ENCODE results near the gene GRAMD1B.

Gene GRAMD1B

DNA sequence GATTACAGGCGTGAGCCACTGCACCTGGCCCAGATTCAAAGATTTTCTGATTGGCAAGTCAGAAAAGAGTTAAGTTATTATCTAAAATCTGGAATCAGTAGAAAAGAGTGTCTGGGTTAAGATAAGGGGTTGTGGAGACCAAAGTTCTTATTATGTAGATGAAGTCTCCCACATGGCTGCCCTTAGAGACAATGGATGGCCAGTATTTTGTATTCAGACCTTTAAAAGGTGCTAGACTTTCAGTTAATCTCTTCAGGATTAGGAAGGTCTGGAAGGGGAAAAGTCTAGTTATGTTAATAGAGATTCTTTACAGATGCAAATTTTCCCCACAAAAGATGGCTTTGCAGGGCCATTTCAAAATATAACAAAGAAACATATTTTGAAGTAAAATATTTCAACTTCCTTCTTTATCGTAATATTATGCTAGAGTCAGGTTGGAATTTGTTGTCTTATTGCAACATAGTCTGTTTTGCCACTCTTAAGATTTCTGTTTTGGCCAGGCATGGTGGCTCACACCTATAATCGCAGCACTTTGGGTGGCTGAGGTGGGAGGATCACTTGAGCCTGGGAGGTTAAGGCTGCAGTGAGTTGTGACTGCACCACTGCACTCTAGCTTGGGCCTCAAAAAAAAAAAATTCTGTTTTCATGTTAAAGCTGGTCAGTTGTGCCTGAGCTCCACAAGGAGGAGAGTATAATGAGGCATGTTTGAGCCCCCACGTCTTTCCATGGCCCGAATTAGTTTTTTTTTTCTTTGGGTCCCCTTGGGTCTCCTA, 14.0 kb downstream of the GRAMD1B start:
- TF ChIP-seq, protein P1, sequence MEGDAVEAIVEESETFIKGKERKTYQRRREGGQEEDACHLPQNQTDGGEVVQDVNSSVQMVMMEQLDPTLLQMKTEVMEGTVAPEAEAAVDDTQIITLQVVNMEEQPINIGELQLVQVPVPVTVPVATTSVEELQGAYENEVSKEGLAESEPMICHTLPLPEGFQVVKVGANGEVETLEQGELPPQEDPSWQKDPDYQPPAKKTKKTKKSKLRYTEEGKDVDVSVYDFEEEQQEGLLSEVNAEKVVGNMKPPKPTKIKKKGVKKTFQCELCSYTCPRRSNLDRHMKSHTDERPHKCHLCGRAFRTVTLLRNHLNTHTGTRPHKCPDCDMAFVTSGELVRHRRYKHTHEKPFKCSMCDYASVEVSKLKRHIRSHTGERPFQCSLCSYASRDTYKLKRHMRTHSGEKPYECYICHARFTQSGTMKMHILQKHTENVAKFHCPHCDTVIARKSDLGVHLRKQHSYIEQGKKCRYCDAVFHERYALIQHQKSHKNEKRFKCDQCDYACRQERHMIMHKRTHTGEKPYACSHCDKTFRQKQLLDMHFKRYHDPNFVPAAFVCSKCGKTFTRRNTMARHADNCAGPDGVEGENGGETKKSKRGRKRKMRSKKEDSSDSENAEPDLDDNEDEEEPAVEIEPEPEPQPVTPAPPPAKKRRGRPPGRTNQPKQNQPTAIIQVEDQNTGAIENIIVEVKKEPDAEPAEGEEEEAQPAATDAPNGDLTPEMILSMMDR (IDR thresholded peaks at IDR 0.05; ENCODE audit: low read depth, low read length): no peak
- H3K4me1 ChIP-seq: peaks cover 3% of the 10 kb centered on the region; the same call in 1 of the 2 replicates
- no peaks in the 10 kb centered on the region for H3K27me3 ChIP-seq
- no peak for DNase-seq
- H3K4me3 ChIP-seq (ENCODE audit: low read depth, low read length): no peak overlapping the region
- H3K36me3 ChIP-seq: no peaks in the 10 kb centered on the region
- H3K9me3 ChIP-seq: no peaks in the 10 kb centered on the region

DNA sequence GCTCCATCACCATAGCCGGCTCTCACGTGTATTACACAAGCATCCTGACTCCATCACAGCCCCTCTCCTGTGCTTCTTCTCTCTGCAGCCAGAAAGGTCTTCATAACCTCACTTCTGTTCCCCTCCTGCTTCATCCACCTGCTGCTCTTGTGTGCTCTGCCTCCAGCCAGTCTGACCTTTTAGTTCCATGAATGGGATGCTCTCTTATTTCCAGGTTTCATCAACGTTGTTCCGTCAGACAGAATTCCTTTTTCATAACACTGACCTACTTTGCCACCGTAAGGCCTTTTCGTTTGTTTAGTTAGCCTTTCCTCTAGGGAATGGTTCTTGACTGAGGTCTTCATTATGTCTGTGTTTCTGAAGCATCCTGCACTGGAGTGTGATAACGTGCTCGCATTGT, 18.8 kb downstream of the GRAMD1B start:
- TF ChIP-seq, protein P1 (IDR thresholded peaks at IDR 0.05; ENCODE audit: low read depth, low read length): no peak
- no peaks in the 10 kb centered on the region for H3K9me3 ChIP-seq

DNA sequence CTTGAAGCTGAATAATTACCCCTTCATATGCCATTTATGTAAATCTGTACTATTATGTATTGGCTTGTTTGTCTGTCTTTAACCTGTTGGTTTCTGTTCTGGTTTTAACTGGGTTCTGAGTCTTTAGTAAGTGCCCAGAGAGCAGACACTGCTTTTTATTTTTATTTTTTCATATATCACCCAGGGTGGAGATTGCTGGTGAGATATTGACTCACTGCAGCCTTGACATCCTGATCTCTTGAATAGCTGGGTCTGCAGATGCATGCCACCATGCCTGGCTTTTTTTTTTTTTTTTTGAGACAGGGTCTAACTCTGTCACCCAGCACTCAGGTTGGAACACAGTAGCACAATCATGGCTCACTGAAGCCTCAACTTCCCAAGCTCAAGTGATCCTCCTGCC, 19.4 kb downstream of the GRAMD1B start:
- no peak overlapping the region for H3K4me3 ChIP-seq (ENCODE audit: low read depth, low read length)
- H3K4me1 ChIP-seq: peaks cover 10% of the 10 kb centered on the region

More for the DNA sequence above, 18.8 kb downstream of the GRAMD1B start:
- peaks cover 4% of the 10 kb centered on the region for H3K4me1 ChIP-seq
- no peak for DNase-seq
- H3K4me3 ChIP-seq (ENCODE audit: low read depth, low read length): no peak overlapping the region
- no peaks in the 10 kb centered on the region for H3K36me3 ChIP-seq
- no peaks in the 10 kb centered on the region for H3K27me3 ChIP-seq

DNA sequence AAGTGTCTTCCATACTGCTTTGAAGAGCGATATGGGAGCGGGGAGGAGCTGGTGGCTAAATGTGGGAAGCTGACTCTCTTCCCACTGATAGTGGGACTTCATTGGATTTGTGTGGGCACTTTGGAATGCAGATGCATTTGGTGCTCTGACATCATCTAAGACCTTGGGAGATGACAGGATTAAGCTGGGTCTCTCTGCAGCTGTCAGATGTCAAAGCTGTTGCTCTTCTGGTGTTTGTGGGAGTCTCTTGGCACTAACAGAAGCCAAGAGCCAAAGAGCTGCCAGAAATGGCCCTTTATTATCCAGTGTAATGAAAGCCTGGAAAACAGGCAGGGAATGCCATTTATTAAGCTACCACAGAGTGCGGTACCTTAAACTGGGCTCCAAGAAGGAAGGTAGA, 20.6 kb downstream of the GRAMD1B start:
- H3K4me1 ChIP-seq: peaks cover 12% of the 10 kb centered on the region
- no peaks in the 10 kb centered on the region for H3K9me3 ChIP-seq
- TF ChIP-seq, protein P1 (IDR thresholded peaks at IDR 0.05; ENCODE audit: low read depth, low read length): no peak
- no peak for DNase-seq
- H3K36me3 ChIP-seq: no peaks in the 10 kb centered on the region
- no peaks in the 10 kb centered on the region for H3K27me3 ChIP-seq
- no peak overlapping the region for H3K4me3 ChIP-seq (ENCODE audit: low read depth, low read length)

More for the DNA sequence above, 19.4 kb downstream of the GRAMD1B start:
- Histone ChIP-seq H3K36me3 (no peaks in the 10 kb centered on the region), H3K9me3 (no peaks in the 10 kb centered on the region), H3K27me3 (no peaks in the 10 kb centered on the region)
- DNase-seq: no peak
- TF ChIP-seq, protein P1 (IDR thresholded peaks at IDR 0.05; ENCODE audit: low read depth, low read length): no peak

DNA sequence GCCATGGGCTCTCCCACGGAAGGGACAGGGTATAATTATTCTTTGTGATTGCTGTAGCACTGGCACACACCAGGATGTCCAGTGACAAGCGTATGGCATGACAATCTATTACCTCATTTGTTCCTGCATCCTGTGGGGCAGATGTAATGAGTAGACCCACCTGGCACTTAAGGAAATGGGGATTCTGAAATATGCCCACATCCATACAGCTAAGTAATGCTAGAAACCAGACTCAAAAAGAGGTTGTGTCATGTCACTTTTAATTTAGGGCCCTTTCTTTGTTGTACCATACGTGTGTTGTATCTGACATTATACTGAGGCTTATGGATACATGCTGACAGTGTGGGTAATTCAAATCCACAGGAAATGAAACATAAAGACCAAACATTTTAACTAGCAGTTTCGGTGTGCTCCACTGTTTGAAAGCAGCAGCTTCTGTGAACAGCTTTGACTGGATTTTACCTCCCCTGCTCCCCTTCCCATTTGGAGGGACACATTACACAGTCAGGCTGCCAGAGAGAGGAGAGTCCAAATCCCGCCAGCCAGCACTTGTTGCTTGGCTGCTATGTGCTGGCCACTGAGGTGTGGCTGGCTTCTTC, 21.2 kb downstream of the GRAMD1B start:
- Histone ChIP-seq H3K4me1 (peaks cover 12% of the 10 kb centered on the region), H3K27me3 (no peaks in the 10 kb centered on the region), H3K36me3 (no peaks in the 10 kb centered on the region), H3K4me3 (ENCODE audit: low read depth, low read length) (no peak overlapping the region), H3K9me3 (no peaks in the 10 kb centered on the region)
- TF ChIP-seq, protein P1 (IDR thresholded peaks at IDR 0.05; ENCODE audit: low read depth, low read length): no peak
- no peak for DNase-seq

DNA sequence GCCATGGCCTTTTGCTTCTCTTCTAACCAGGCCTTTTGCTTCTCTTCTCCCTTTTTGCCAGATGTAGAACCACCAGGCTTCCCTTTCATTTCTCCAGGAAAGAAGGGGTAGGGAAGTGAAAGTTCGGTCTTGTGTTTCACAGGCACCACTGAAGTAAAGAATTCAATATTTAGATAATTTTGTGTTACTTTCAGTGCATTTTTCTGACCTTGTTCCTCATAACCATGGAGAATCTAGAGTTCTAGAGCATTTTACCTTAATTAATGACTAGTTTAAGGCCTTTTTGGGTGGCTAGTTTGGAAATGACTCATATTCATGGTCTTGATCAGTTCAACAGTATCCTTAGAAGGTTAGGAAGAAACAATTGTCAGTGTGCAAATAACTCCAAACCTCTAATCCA, 22.7 kb downstream of the GRAMD1B start:
- TF ChIP-seq, protein P1 (IDR thresholded peaks at IDR 0.05; ENCODE audit: low read depth, low read length): no peak
- DNase-seq: no peak
- Histone ChIP-seq H3K4me3 (ENCODE audit: low read depth, low read length) (no peak overlapping the region), H3K4me1 (peaks cover 12% of the 10 kb centered on the region), H3K9me3 (no peaks in the 10 kb centered on the region), H3K27me3 (no peaks in the 10 kb centered on the region), H3K36me3 (no peaks in the 10 kb centered on the region)
